Fibroblast of the aortic adventitia (primary cell): ENCODE data around the gene SCAPER. TPM values are rescaled to one million over a fixed set of nuclear protein-coding genes. Genes with fewer than 3 reads are reported as not detected.

Source experiments
- DNase-seq: peaks from one replicate; pipeline ENCODE4 v3.0.0-alpha.2; 2010; ENCODE audit warnings: low read depth
- H3K4me3 ChIP-seq: 2 replicates; pipeline ENCODE4 v1.5.1; 2011; ENCODE audit warnings: low read depth, mild to moderate bottlenecking, control low read depth, low read length, moderate library complexity
- CTCF ChIP-seq: IDR thresholded peaks from 2 replicates; pipeline ENCODE4 v1.5.1; 2011; ENCODE audit warnings: mild to moderate bottlenecking, low read length, control low read depth, inconsistent platforms; ENCODE audit not compliant: insufficient read depth
- total RNA-seq: library from RNA; depleted of rRNA; stranded (reverse); fragments of >200 nt; gene quantifications from 2 replicates; pipeline ENCODE4 v1.2.3, GENCODE V29; 2012; ENCODE audit warnings: low replicate concordance

Gene SCAPER
- total RNA-seq, 1 donor: 16.3 TPM

DNA sequence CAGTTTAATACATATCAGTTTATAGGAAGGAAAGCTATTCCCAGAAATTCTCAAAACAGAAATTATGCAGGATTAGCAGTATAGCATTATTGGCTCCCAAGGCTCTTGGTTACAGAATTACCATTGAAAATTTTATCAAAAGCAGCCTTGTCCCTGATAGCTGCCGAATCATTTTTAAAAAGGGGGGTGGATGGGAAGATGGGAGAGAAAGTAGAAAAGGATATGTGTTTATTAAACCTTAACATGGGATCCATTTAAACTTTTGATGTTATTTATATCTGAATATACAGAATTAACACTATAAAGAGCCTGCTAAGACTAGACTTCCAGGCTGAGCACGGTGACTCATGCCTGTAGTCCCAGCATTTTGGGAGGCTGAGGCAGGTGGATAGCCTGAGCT is 37.2 kb upstream of the SCAPER start:
- DNase-seq: no peak
- H3K4me3 ChIP-seq: no peak overlapping the region

GRCh38 chr15:76941636-76942035 is 36.5 kb upstream of the SCAPER start:
- no peak overlapping the region for H3K4me3 ChIP-seq
- no peak for TF ChIP-seq CTCF
- DNase-seq: no peak

More for the DNA sequence above, 37.2 kb upstream of the SCAPER start:
- no peak for TF ChIP-seq CTCF

- peak; percentile 35 for DNase-seq
- TF ChIP-seq CTCF: no peak
- no peak overlapping the region for H3K4me3 ChIP-seq
These were observed 34.6 kb upstream of the SCAPER start for GRCh38 chr15:76939715-76940114.

GRCh38 chr15:76938752-76939151 is 33.6 kb upstream of the SCAPER start:
- no peak overlapping the region for H3K4me3 ChIP-seq
- TF ChIP-seq CTCF: no peak
- DNase-seq: no peak

- no peak overlapping the region for H3K4me3 ChIP-seq
- TF ChIP-seq CTCF: no peak
- DNase-seq: peak; percentile 20
These were observed 31.5 kb upstream of the SCAPER start for GRCh38 chr15:76936671-76937070.

DNA sequence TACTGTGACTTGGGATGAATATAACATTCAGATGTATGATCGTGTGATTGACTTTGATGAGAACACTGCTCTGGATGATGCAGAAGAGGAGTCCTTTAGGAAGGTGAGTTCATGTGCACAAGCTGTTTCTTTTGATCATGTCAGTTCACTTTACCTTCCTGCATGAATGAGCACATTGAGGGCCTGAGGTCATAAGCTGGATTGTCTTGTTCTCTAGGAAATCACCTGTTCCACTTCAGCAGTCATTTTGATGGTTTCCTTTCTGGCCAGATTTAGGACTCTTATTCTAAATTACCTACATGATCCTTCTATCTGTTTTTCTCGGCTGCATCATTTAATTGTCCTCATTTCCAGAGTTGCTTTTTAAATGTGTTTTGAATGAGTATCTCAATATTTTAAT is 30.5 kb upstream of the SCAPER start:
- no peak overlapping the region for H3K4me3 ChIP-seq
- TF ChIP-seq CTCF: no peak
- no peak for DNase-seq
